Vagina (tissue), 2 donors: Measurements from ENCODE around the gene TMPRSS4.

Experiments
- POLR2A ChIP-seq, 2 donors: fragments of 450-650 bp; IDR thresholded peaks; one replicate each; pipeline ENCODE4 v1.6.1; 2017; ENCODE audit warnings: antibody characterized with exemption in 2 of 2, mild to moderate bottlenecking in 2 of 2, moderate library complexity in 2 of 2
- TF ChIP-seq, protein P1 (sequence below), 3 experiments: fragments of 450-650 bp in 2 of 3; fragments of 200-600 bp in 1 of 3; sonication (generic) in 1 of 3; IDR thresholded peaks; one replicate each; pipeline ENCODE4 v1.5.1; 2017 to 2019; ENCODE audit warnings: antibody characterized with exemption in 3 of 3, mild to moderate bottlenecking in 2 of 3, moderate library complexity in 2 of 3

DNA sequence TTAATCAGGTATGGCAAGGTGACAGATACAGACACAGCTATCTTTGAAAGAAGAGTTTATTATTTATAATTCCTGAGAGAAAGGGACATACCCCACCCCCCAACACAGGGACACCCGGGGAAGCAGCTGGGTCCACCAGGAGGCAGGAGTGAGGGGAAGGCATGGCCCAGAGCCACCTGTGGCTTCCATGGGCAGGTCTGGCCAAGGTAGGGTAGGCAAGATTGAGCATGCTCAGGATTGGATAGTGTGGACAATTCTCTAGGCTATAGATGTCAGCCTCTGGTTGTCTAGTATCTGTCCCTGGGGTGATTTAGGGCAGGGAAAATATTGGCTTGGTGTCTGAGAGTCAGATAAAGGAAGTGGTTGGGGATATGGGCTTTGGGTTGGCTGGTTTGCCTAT lies 37.4 kb downstream of the TMPRSS4 start:
- TF ChIP-seq, protein P1, sequence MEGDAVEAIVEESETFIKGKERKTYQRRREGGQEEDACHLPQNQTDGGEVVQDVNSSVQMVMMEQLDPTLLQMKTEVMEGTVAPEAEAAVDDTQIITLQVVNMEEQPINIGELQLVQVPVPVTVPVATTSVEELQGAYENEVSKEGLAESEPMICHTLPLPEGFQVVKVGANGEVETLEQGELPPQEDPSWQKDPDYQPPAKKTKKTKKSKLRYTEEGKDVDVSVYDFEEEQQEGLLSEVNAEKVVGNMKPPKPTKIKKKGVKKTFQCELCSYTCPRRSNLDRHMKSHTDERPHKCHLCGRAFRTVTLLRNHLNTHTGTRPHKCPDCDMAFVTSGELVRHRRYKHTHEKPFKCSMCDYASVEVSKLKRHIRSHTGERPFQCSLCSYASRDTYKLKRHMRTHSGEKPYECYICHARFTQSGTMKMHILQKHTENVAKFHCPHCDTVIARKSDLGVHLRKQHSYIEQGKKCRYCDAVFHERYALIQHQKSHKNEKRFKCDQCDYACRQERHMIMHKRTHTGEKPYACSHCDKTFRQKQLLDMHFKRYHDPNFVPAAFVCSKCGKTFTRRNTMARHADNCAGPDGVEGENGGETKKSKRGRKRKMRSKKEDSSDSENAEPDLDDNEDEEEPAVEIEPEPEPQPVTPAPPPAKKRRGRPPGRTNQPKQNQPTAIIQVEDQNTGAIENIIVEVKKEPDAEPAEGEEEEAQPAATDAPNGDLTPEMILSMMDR (IDR thresholded peaks at IDR 0.05) = no peak
- TF ChIP-seq POLR2A (IDR thresholded peaks at IDR 0.05) = no peak
